Neural cell (in vitro differentiated cells): ENCODE results near the gene DCDC2.

Experiments
- CTCF ChIP-seq: fragments of 450-650 bp; IDR thresholded peaks from 2 replicates; pipeline ENCODE4 v1.5.1; 2014; ENCODE audit warnings: antibody characterized with exemption, mild to moderate bottlenecking, moderate library complexity; ENCODE audit not compliant: poor library complexity, severe bottlenecking
- EZH2 ChIP-seq: fragments of 200-600, 300-800 bp; shearing (Covaris generic), sonication (generic); IDR thresholded peaks from 2 replicates; pipeline ENCODE4 v1.6.1; 2014; ENCODE audit warnings: antibody characterized with exemption, low read length, borderline replicate concordance, mild to moderate bottlenecking; ENCODE audit not compliant: insufficient read depth, poor library complexity, severe bottlenecking
- POLR2AphosphoS5 ChIP-seq: IDR thresholded peaks from 2 replicates; pipeline ENCODE4 v1.6.1; 2012
- RAD21 ChIP-seq: fragments of 450-650 bp; conservative IDR thresholded peaks from 2 replicates; pipeline ENCODE4 v1.6.1; 2014; ENCODE audit warnings: antibody characterized with exemption, mild to moderate bottlenecking, moderate library complexity
- REST ChIP-seq: IDR thresholded peaks from 2 replicates; pipeline ENCODE4 v1.6.1; 2012; ENCODE audit warnings: borderline replicate concordance
- SMC3 ChIP-seq: fragments of 450-650 bp; conservative IDR thresholded peaks from 2 replicates; pipeline ENCODE4 v1.6.1; 2014; ENCODE audit warnings: antibody characterized with exemption, mild to moderate bottlenecking, moderate library complexity; ENCODE audit not compliant: poor library complexity

DNA sequence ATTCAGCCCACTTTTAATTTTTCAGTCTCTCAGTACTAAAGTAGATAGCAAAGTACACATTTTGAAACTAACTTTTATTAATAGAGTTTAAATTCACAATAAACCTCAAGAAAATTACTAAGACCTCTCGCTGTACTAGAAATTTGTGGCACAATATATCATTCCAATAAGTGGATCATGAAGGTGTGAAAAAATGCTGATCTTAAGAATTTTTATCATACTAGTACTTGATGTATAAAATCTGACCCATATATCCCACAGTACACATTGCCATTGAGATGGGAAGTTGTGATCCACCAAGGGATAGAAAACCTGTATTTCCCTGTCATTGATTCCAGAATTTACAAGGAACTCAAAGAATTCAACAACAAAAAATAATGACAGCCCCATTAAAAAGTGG is 85.7 kb downstream of the DCDC2 start:
- TF ChIP-seq EZH2, result no peak
- no peak for TF ChIP-seq POLR2AphosphoS5
- no peak for TF ChIP-seq REST
- no peak for TF ChIP-seq CTCF
- no peak for TF ChIP-seq SMC3
- TF ChIP-seq RAD21, result no peak
